DOHH2 (cell line): ENCODE results near the gene FKBP6.

Experiments
- CTCF ChIP-seq: fragments of 200-600 bp; sonication (generic); IDR thresholded peaks from one replicate; pipeline ENCODE4 v1.5.1; 2014; ENCODE audit warnings: antibody characterized with exemption, mild to moderate bottlenecking, low read depth, low read length; ENCODE audit not compliant: poor library complexity, severe bottlenecking
- EZH2phosphoT487 ChIP-seq: fragments of 200-600 bp; sonication (generic); IDR thresholded peaks from 2 replicates; pipeline ENCODE4 v1.6.1; 2017; ENCODE audit warnings: borderline replicate concordance, mild to moderate bottlenecking, antibody characterized with exemption, low read length, moderate library complexity, mixed read lengths

- no peak for TF ChIP-seq CTCF
- no peak for TF ChIP-seq EZH2phosphoT487
Measured at GRCh38 chr7:73303546-73303945, 24.4 kb upstream of the FKBP6 start.
